ENCODE data around the gene ZBTB17. TPM values are rescaled to one million over a fixed set of nuclear protein-coding genes. Genes with fewer than 3 reads are reported as not detected.

Gene ZBTB17
- total and polyA plus RNA-seq, 10 of the 15 experiments (the other 5 are each of a cell fraction or from before 2014, with no cell fraction given), result 0.87 to 59.4 (median 38.7) TPM

GRCh38 chr1:16020325-16020724 lies 44.4 kb upstream of the ZBTB17 start (continued):
- TF ChIP-seq SMC3 (IDR thresholded peaks at IDR 0.05; ENCODE audit: borderline replicate concordance, low read length) (no peak), TCF12 (IDR thresholded peaks at IDR 0.05; ENCODE audit: low read depth, low read length) (no peak), CHD4 (IDR thresholded peaks at IDR 0.05) (no peak), RAD21 (IDR thresholded peaks at IDR 0.05; ENCODE audit: insufficient read depth, low read depth, low read length) (no peak)

GRCh38 chr1:16019644-16020277 lies 43.9 kb upstream of the ZBTB17 start:
- no peaks in the 10 kb centered on the region for H3K36me3 ChIP-seq (ENCODE audit: control insufficient read depth in 2 of 2, insufficient read depth in 2 of 2, low read length in 1 of 2)
- H4K20me1 ChIP-seq (ENCODE audit: control insufficient read depth, insufficient read depth), result no peaks in the 10 kb centered on the region
- no peak for TF ChIP-seq SMAD1 (IDR thresholded peaks at IDR 0.05; ENCODE audit: low read depth, partially characterized antibody)
- TF ChIP-seq GATAD2B (conservative IDR thresholded peaks at IDR 0.05; ENCODE audit: low read depth), result no peak
- no peak for TF ChIP-seq RCOR1 (conservative IDR thresholded peaks at IDR 0.05; ENCODE audit: low read depth, low read length)
- no peak for TF ChIP-seq RAD51 (IDR thresholded peaks at IDR 0.05)
- no peak for TF ChIP-seq FOXM1 (IDR thresholded peaks at IDR 0.05; ENCODE audit: low read depth, low read length)
- no peak for TF ChIP-seq HCFC1 (IDR thresholded peaks at IDR 0.05; ENCODE audit: low read length)
- no peak for TF ChIP-seq FOS (IDR thresholded peaks at IDR 0.05; ENCODE audit: borderline replicate concordance, extremely low read depth, insufficient read length)
- TF ChIP-seq YBX1 (IDR thresholded peaks at IDR 0.05), result no peak
- TF ChIP-seq RB1 (IDR thresholded peaks at IDR 0.05; ENCODE audit: borderline replicate concordance), result no peak
- no peak for TF ChIP-seq CBX5 (IDR thresholded peaks at IDR 0.05; ENCODE audit: low read depth)
- no peak for TF ChIP-seq SMAD5 (IDR thresholded peaks at IDR 0.05; ENCODE audit: low read depth)
- FAIRE-seq (no peak), ATAC-seq (no peak), DNase-seq (ENCODE audit: low read depth, low spot score) (no peak)
- ChIA-PET POLR2A (interaction anchor here (0.6 kb wide), 1 partner anchor 221 kb away, joined by 7 read pairs; no protein-coding TSS in a partner anchor), RAD21 (ENCODE audit: unreplicated experiment) (interaction anchor here (1.4 kb wide), 1 partner anchor 11 kb away, joined by 3 read pairs; no protein-coding TSS in a partner anchor), SMC1A (ENCODE audit: uncharacterized antibody, unreplicated experiment) (interaction anchor here (0.6 kb wide), 1 partner anchor 793 kb away, joined by 3 read pairs; no protein-coding TSS in a partner anchor), CTCF (interaction anchor here (6.4 kb wide), 1 partner anchor 11 kb away, joined by 36 read pairs; no protein-coding TSS in a partner anchor)
- H3K79me2 ChIP-seq (ENCODE audit: control insufficient read depth, insufficient read depth, low read length), result no peaks in the 10 kb centered on the region
- in situ Hi-C loops (cut with MboI), result no loop called here
- no peak overlapping the region for H3K9ac ChIP-seq (ENCODE audit: control insufficient read depth, insufficient read depth, low read length)
- no peak overlapping the region for H3K27ac ChIP-seq (ENCODE audit: control insufficient read depth, insufficient read depth)
- WGBS (ENCODE audit: insufficient coverage, insufficient replicate concordance, low lambda C conversion rate, missing lambda C conversion rate), result 33% methylated on average over 7 of the region's 9 CpGs
- BruUV-seq (replicated peaks), result no TSS peak
- H3K4me2 ChIP-seq (ENCODE audit: control insufficient read depth, insufficient read depth), result no peak overlapping the region
- peaks cover 13% of the 10 kb centered on the region for H3K4me1 ChIP-seq (ENCODE audit: control insufficient read depth, insufficient read depth, low read length)
- peaks cover 0 to 2% of the 10 kb centered on the region in 2 experiments; a peak in 2 of 4 replicates for H3K27me3 ChIP-seq (replicated peaks in 1 of 2; ENCODE audit: control insufficient read depth in 2 of 2, insufficient read depth in 2 of 2, low read length in 1 of 2)
- H3K9me3 ChIP-seq (replicated peaks; ENCODE audit: control insufficient read depth, insufficient read depth, low read length), result no peaks in the 10 kb centered on the region
- H3K4me3 ChIP-seq, result no peak overlapping the region
- intact Hi-C loops (cut with micrococcal nuclease; ENCODE audit: unreplicated experiment), result no loop called here
- H2AFZ ChIP-seq (ENCODE audit: control insufficient read depth, low read depth, low read length), result no peak overlapping the region
